GM19238 (cell line): ENCODE measurements around the gene KAT6B.
"Not testable (repeated sequence)": the region's sequence is repeated elsewhere in the genome, so short reads cannot be mapped to it uniquely, and the experiment has no call there.

Experiments
- DNase-seq: peaks from one replicate; pipeline ENCODE4 v3.0.0; 2011; ENCODE audit warnings: low spot score; ENCODE audit not compliant: insufficient read length

Gene KAT6B

DNA sequence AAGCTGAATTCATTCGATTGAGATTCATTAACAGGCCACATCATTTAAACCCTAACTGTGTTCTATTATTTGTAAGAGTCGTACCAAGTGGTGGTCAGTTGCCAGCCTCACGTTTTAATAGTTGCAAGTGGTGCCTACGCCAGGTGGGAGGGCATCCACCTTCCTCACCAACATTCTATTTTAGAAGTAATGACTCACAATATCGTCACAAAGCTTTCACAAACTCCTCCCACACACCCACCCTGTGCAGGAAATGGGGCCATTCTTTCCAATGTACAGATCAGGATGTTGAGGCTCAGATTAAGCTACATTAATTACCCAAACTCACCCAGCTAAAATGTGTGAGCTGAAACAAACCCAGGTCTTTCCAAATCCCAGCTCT is 207.7 kb downstream of the KAT6B start:
- DNase-seq = no peak

- DNase-seq = no peak
Measured at GRCh38 chr10:75034714-75035258, 208.4 kb downstream of the KAT6B start.

DNA sequence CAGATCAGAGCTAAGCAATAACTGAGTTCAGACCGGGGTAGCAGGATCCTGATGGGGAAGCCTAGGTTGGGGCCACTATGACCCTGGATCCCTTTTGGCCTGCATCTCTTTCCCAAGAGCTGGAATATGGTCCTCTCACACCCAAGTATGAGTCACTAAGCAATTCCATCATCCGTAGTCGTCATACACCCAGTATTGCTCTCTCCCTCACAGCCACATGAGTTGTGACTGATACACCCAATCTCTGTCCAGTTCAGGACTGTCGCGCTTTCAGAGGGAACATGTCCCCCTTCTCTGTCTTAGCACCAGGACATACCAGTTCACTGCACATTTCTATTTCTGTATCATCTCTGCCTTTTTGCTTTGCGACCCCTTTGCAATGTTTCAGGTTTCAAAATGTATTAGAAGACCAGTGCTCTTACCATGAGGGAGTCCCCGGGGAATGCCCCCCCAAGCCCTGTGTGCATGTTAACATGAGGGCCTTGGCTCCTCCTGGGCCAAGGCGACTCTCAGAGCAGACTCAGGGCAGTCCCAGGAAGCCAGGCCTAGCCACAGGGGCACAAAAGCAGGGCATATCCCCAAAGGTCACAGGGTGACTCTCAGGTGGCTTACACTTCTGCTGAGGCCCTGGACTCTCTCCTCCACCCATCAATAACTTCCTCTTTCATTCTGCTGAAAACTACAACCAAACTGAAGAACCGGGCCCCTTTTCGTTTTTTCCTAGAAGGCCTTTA is 209.7 kb downstream of the KAT6B start:
- DNase-seq = peak; percentile 28

GRCh38 chr10:75037171-75038153 is 211.1 kb downstream of the KAT6B start:
- no peak for DNase-seq

DNA sequence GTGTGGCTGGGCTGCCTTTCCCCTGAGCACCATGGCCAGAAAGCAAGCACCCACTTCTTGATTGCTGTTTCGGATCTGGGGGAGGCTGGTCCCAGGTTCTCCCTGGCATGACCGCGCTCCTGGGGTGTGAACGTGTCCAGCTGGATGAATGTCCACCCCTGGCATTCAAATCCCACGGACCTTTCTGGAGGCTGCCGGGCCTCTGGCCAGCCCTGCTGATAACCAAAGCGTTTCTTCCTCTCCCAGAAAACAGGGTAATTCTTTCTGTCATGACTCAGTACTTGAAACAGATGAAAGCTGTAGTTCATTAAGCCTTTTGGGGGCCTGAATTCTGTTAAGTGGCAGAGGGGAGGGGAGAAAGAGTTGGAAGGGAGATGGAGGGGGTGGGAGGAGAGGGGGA is 211.9 kb downstream of the KAT6B start:
- no peak for DNase-seq

GRCh38 chr10:75040576-75040975 is 214.2 kb downstream of the KAT6B start:
- no peak for DNase-seq

GRCh38 chr10:75042292-75042974 is 216.0 kb downstream of the KAT6B start:
- no peak for DNase-seq

DNA sequence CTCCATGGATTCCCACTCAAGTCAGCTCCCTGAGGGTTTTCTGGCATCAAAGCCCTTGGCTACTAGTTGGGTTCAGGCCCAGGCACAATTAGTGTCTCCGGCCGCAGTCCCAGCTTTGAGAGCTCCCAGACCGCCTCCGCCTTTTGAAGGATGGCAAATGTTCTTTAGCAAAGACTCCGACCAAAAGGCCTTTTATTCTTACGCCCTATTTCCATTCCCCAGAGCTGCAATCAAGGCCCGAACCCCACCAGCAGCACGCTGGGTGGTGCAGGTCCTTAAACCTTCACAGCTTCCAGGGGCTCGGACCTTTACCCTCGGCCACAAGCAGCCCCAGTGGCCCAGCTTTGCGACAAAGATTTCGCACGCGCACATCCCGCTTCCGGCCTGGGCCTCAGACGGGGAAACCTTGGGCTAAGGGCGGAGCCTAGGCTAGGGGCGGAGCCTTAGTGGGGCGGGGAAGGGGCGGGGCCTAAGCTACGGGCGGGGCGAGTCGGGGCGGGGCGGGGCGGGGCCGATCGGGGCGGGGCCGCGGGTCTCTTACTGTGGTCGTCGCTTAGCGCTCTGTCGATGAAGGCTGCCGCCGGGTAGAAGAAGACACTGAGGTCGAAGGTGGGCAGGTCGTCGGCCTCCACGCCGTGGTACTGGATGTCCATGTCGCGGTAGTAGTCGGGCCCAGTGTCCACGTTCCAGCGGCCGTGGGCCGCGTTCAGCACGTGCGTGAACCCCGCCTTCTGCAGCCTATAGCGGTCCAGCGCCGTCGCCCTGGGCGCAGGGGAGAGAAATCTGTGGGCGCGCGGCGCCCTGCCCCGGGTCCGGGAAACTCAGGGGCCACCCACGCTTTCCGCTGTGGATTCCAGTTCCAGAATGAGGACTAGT is 217.1 kb downstream of the KAT6B start:
- DNase-seq = no peak

GRCh38 chr10:75048669-75049098 is 222.3 kb downstream of the KAT6B start:
- no peak for DNase-seq

DNA sequence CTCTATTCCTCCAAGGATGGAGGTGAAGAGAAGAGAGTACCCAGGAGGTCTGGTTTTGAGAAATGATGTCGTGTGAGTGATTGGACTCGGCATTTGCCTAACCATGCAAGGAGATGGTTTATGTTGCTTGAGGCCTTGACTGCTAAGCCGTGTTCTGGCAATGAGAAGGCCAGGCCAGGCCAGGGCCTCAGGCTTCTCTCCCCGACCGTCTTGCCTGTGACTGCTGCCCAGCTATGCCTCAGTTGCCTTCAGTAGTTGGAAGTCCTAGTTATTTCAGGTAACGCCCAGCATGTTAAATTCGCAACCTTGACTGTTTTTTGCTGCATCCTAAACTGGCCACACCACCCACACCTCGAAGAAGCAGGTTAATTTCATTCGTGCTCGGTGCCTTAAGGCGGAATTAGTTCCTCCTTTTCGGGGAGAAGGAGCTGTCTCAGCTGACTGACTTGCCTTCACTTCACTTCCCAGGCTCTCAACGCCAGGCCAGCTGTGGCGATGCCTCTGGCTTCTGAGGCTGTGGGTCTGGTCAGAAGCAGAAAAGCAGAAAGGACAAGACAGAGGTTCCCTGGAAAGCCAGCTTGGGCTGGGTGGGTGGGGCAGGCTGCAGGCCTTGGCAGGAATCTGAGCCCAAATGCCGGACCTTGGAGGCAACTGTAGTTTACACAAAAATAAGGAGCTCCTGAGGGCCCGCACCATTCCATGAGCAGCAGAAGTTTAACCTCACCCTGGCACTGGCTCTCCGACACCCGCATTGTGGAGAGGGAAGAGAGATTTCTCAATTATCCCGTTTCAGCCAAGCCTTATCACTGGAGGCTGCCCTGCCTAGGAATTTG is 223.1 kb downstream of the KAT6B start:
- DNase-seq = no peak

- DNase-seq = no peak
Measured at GRCh38 chr10:75050149-75050919, 223.9 kb downstream of the KAT6B start.

- no peak for DNase-seq
Measured at GRCh38 chr10:75051308-75051707, 224.9 kb downstream of the KAT6B start.

GRCh38 chr10:75055896-75056406 is 229.6 kb downstream of the KAT6B start:
- not testable (repeated sequence) for DNase-seq

- DNase-seq = no peak
Measured at GRCh38 chr10:75057680-75058079, 231.3 kb downstream of the KAT6B start.

GRCh38 chr10:75058161-75058560 is 231.8 kb downstream of the KAT6B start:
- DNase-seq = no peak

GRCh38 chr10:75061709-75062505 is 235.5 kb downstream of the KAT6B start:
- DNase-seq = no peak

DNA sequence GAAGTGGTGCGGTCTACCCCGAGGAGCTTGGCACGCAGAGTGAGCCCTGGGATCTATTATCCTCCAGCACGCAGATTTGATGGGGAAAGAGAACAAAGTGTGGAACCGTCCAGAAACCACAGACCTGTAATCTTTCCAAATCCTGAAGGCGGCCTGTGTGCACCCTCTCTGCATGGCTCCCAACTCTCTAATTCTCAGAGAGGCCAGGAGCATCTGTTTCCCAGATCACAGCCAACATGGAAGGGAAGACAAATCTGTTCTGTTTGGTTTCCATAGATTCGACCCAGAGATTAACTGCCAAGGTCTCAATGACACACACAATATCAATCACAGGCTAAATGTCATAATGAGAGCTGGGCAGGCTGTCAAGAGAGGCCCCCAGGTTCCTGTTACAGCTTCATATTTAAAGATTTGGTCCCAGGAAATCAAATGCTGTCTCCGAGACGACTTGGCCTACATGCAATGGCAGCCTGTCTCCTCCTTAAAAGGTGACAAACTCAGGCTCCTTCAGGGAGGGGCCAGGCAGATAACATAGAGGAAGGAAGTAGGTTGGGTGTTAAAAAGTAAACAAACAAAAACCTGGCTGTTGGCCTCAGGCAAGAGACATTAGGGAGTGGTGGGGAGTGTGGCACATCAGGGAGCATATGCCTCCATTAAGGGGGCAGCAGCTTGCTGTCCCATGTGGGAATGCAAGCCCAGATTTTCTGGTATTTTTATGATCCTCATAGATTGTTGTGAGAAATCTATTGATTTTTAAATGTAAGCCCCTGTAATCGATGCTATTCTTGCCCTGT is 236.3 kb downstream of the KAT6B start:
- no peak for DNase-seq
